IMR-90 (cell line): ENCODE data around the gene UGT1A10. TPM values are rescaled to one million over a fixed set of nuclear protein-coding genes. Genes with fewer than 3 reads are reported as not detected.

Source experiments
- ATAC-seq: fragments of 200-7000 bp; cut with Tn5 transposase; 2 replicates; pipeline ENCODE4 v1.9.1; 2020; ENCODE audit warnings: low read depth, mild to moderate bottlenecking, moderate library complexity
- BruUV-seq: library from RNA; stranded (reverse); fragments of 400-500 nt; replicated peaks from 2 replicates; lab custom pipeline; 2021; lab: Mats Ljungman, UMichigan
- CTCF ChIA-PET: fragments of 300-600 bp; formaldehyde crosslinking; extraction: SDS; loops from one replicate; lab custom pipeline; 2021; ENCODE audit warnings: antibody characterized with exemption; lab: Yijun Ruan, JAX
- POLR2A ChIA-PET: fragments of 300-600 bp; sonication (Branson Sonifier 250); formaldehyde crosslinking; loops from one replicate; lab custom pipeline; 2022; ENCODE audit warnings: antibody characterized with exemption; ENCODE audit not compliant: unreplicated experiment; lab: Charles Lee
- DNase-seq: peaks from one replicate; pipeline ENCODE4 v3.0.0; 2013
- H2AFZ ChIP-seq: replicated peaks from 2 replicates; pipeline ENCODE3; 2013; ENCODE audit warnings: low read length, mild to moderate bottlenecking; ENCODE audit not compliant: poor library complexity
- H2AK5ac ChIP-seq: 2 replicates; pipeline ENCODE4 v1.6.1; 2013; ENCODE audit warnings: low read depth, low read length, inconsistent platforms
- H2AK9ac ChIP-seq: replicated peaks from 2 replicates; pipeline ENCODE3; 2013; ENCODE audit warnings: mild to moderate bottlenecking, low read depth, low read length, moderate library complexity; ENCODE audit not compliant: poor library complexity
- H2BK120ac ChIP-seq: 2 replicates; pipeline ENCODE4 v1.6.1; 2013; ENCODE audit warnings: low read depth, low read length, inconsistent platforms
- H2BK15ac ChIP-seq: 3 replicates; pipeline ENCODE4 v1.6.1; 2013; ENCODE audit warnings: low read depth, low read length, inconsistent platforms
- H2BK20ac ChIP-seq: 2 replicates; pipeline ENCODE4 v1.6.1; 2013; ENCODE audit warnings: low read depth, mild to moderate bottlenecking, inconsistent platforms, low read length, moderate library complexity
- H2BK5ac ChIP-seq: 2 replicates; pipeline ENCODE4 v1.6.1; 2013; ENCODE audit warnings: mild to moderate bottlenecking, low read depth, low read length, inconsistent platforms; ENCODE audit not compliant: poor library complexity, severe bottlenecking
- H3K14ac ChIP-seq: replicated peaks from 2 replicates; pipeline ENCODE4 v1.6.1; 2013; ENCODE audit warnings: low read depth, low read length, inconsistent platforms
- H3K18ac ChIP-seq: 2 replicates; pipeline ENCODE4 v1.6.1; 2013; ENCODE audit warnings: low read depth, low read length, control low read depth
- H3K23ac ChIP-seq: 2 replicates; pipeline ENCODE4 v1.6.1; 2013; ENCODE audit warnings: low read depth, low read length, inconsistent platforms
- H3K27ac ChIP-seq: 2 replicates; pipeline ENCODE4 v1.5.1; 2013; ENCODE audit warnings: mild to moderate bottlenecking, control low read depth, low read length; ENCODE audit not compliant: insufficient read depth
- H3K27me3 ChIP-seq: 2 replicates; pipeline ENCODE4 v1.6.1; 2013; ENCODE audit warnings: low read length; ENCODE audit not compliant: control insufficient read depth, insufficient read depth
- H3K36me3 ChIP-seq: 2 replicates; pipeline ENCODE4 v1.6.1; 2013; ENCODE audit warnings: low read length, mixed read lengths; ENCODE audit not compliant: control insufficient read depth, insufficient read depth
- H3K4ac ChIP-seq: 2 replicates; pipeline ENCODE4 v1.6.1; 2013; ENCODE audit warnings: low read depth, low read length, inconsistent platforms
- H3K4me1 ChIP-seq: 2 replicates; pipeline ENCODE4 v1.6.1; 2013; ENCODE audit warnings: low read length, mixed read lengths; ENCODE audit not compliant: control insufficient read depth, insufficient read depth
- H3K4me2 ChIP-seq: 2 replicates; pipeline ENCODE4 v1.6.1; 2013; ENCODE audit warnings: low read depth, mild to moderate bottlenecking, control low read depth, low read length, moderate library complexity
- H3K4me3 ChIP-seq: 2 replicates; pipeline ENCODE4 v1.5.1; 2013; ENCODE audit warnings: low read depth, mild to moderate bottlenecking, control low read depth, low read length, moderate library complexity; ENCODE audit not compliant: insufficient read depth
- H3K56ac ChIP-seq: 2 replicates; pipeline ENCODE4 v1.6.1; 2013; ENCODE audit warnings: low read length, inconsistent platforms; ENCODE audit not compliant: insufficient read depth; ENCODE audit errors: extremely low read depth
- H3K79me1 ChIP-seq, 2 experiments: 2 replicates each; pipeline ENCODE4 v1.6.1; 2013; ENCODE audit warnings: low read length in 2 of 2, inconsistent platforms in 1 of 2, low read depth in 1 of 2
- H3K9ac ChIP-seq: 2 replicates; pipeline ENCODE4 v1.6.1; 2013; ENCODE audit warnings: low read depth, low read length, control low read depth
- H3K9me1 ChIP-seq: 2 replicates; pipeline ENCODE4 v1.6.1; 2013; ENCODE audit warnings: low read length, inconsistent platforms; ENCODE audit not compliant: insufficient read depth
- H3K9me3 ChIP-seq: 2 replicates; pipeline ENCODE4 v1.6.1; 2013; ENCODE audit warnings: low read length; ENCODE audit not compliant: control insufficient read depth, insufficient read depth
- H4K20me1 ChIP-seq: 2 replicates; pipeline ENCODE4 v1.6.1; 2013; ENCODE audit warnings: low read length, inconsistent platforms; ENCODE audit not compliant: insufficient read depth
- H4K5ac ChIP-seq: 2 replicates; pipeline ENCODE4 v1.6.1; 2013; ENCODE audit warnings: mild to moderate bottlenecking, low read depth, low read length, control low read depth
- H4K8ac ChIP-seq, 2 experiments: 2 replicates each; pipeline ENCODE4 v1.6.1; 2013; ENCODE audit warnings: low read depth in 2 of 2, low read length in 2 of 2, control low read depth in 1 of 2, inconsistent platforms in 1 of 2
- H4K91ac ChIP-seq: 2 replicates; pipeline ENCODE4 v1.6.1; 2013; ENCODE audit warnings: low read depth, low read length, inconsistent platforms; ENCODE audit not compliant: insufficient read depth
- BHLHE40 ChIP-seq: fragments of 150-350 bp; IDR thresholded peaks from 2 replicates; pipeline ENCODE4 v1.6.1; 2016; ENCODE audit warnings: mild to moderate bottlenecking, low read depth, low read length
- CEBPB ChIP-seq: IDR thresholded peaks from 2 replicates; pipeline ENCODE4 v1.6.1; 2012; ENCODE audit warnings: low read depth, low read length, improper control_type of control experiment
- CHD1 ChIP-seq: IDR thresholded peaks from 2 replicates; pipeline ENCODE4 v1.6.1; 2012; ENCODE audit warnings: low read depth, low read length, improper control_type of control experiment
- FOS ChIP-seq: fragments of 150-350 bp; IDR thresholded peaks from 2 replicates; pipeline ENCODE4 v1.6.1; 2016; ENCODE audit warnings: low read depth, low read length
- MAFK ChIP-seq: IDR thresholded peaks from 2 replicates; pipeline ENCODE4 v1.6.1; 2012; ENCODE audit warnings: low read depth, low read length, improper control_type of control experiment
- MAZ ChIP-seq: IDR thresholded peaks from 2 replicates; pipeline ENCODE4 v1.6.1; 2012; ENCODE audit warnings: low read depth, mild to moderate bottlenecking, low read length, improper control_type of control experiment, moderate library complexity, borderline replicate concordance
- MXI1 ChIP-seq: IDR thresholded peaks from 2 replicates; pipeline ENCODE4 v1.6.1; 2012; ENCODE audit warnings: low read depth, mild to moderate bottlenecking, low read length, moderate library complexity, borderline replicate concordance
- NFE2L2 ChIP-seq: fragments of 150-350 bp; IDR thresholded peaks from 2 replicates; pipeline ENCODE4 v1.6.1; 2016; ENCODE audit warnings: low read depth, mild to moderate bottlenecking, low read length
- POLR2A ChIP-seq: IDR thresholded peaks from 2 replicates; pipeline ENCODE4 v1.6.1; 2012; ENCODE audit warnings: mild to moderate bottlenecking, low read depth, low read length
- RAD21 ChIP-seq: IDR thresholded peaks from 2 replicates; pipeline ENCODE4 v1.6.1; 2012; ENCODE audit warnings: low read length, improper control_type of control experiment
- RCOR1 ChIP-seq: IDR thresholded peaks from 2 replicates; pipeline ENCODE4 v1.6.1; 2012; ENCODE audit warnings: mild to moderate bottlenecking, low read length, improper control_type of control experiment; ENCODE audit not compliant: insufficient replicate concordance
- RFX5 ChIP-seq: IDR thresholded peaks from 2 replicates; pipeline ENCODE4 v1.8.0; 2012; ENCODE audit warnings: low read depth, mild to moderate bottlenecking, low read length, moderate library complexity
- USF2 ChIP-seq: fragments of 150-350 bp; IDR thresholded peaks from 2 replicates; pipeline ENCODE4 v1.6.1; 2017; ENCODE audit warnings: mild to moderate bottlenecking, antibody characterized with exemption, low read length, low read depth
- WGBS, 2 experiments: methylation state at CpG; one replicate each; pipeline versions ENCODE4 v1.1.5 to v1.1.7; 2013; ENCODE audit warnings: missing lambda C conversion rate in 2 of 2; ENCODE audit not compliant: insufficient read length in 1 of 2; ENCODE audit errors: extremely low coverage in 2 of 2; 5-methylcytosine and 5-hydroxymethylcytosine counted together
- dilution Hi-C: fragments of 300-500 bp; cut with HindIII; formaldehyde crosslinking; loops from one replicate; pipeline ENCODE4 v1.14.3; 2018; ENCODE audit warnings: low sequenced_read_pairs; ENCODE audit not compliant: unreplicated experiment
- in situ Hi-C: fragments of 300-500 bp; cut with MboI; formaldehyde crosslinking; loops from 3 replicates; pipeline ENCODE4 v1.14.3; 2019; ENCODE audit warnings: low sequenced_read_pairs, inconsistent platforms, mixed read lengths
- intact Hi-C: fragments of 100-400 bp; cut with micrococcal nuclease; formaldehyde crosslinking; loops from 2 replicates; pipeline ENCODE4 v1.10.0; 2022
- polyA plus RNA-seq, 3 experiments: library from polyadenylated mRNA; depleted of rRNA; stranded (reverse); fragments of >200 nt; gene quantifications; 2 replicates each; pipeline ENCODE4 v1.2.3, GENCODE V29; 2012; ENCODE audit warnings: low replicate concordance in 1 of 3
- total RNA-seq: library from RNA; depleted of rRNA; stranded (reverse); fragments of >200 nt; gene quantifications from 2 replicates; pipeline ENCODE4 v1.2.3, GENCODE V29; 2012

UGT1A10 gene
- total and polyA plus RNA-seq, 2 of the 4 experiments (the other 2 are of a cell fraction): not detected

GRCh38 chr2:233816771-233817170 lies 180.5 kb downstream of the UGT1A10 start:
- Histone ChIP-seq H2BK120ac (no peak overlapping the region), H3K23ac (no peak overlapping the region), H2AFZ (no peak overlapping the region), H2BK15ac (no peak overlapping the region), H3K36me3 (no peaks in the 10 kb centered on the region), H4K20me1 (no peaks in the 10 kb centered on the region), H3K4ac (no peak overlapping the region), H3K14ac (no peak overlapping the region), H3K27ac (no peak overlapping the region), H2AK9ac (no peak overlapping the region), H3K4me2 (no peak overlapping the region), H2BK20ac (no peak overlapping the region), H4K91ac (no peak overlapping the region), H2AK5ac (no peak overlapping the region), H3K9me1 (no peaks in the 10 kb centered on the region), H3K4me3 (no peak overlapping the region), H3K79me1 (no peaks in the 10 kb centered on the region), H3K18ac (no peak overlapping the region), H2BK5ac (no peak overlapping the region), H3K9ac (no peak overlapping the region), H3K27me3 (peaks cover 7% of the 10 kb centered on the region; the same call in 1 of the 2 replicates), H3K56ac (no peak overlapping the region), H4K5ac (no peak overlapping the region), H3K4me1 (no peaks in the 10 kb centered on the region), H3K9me3 (no peaks in the 10 kb centered on the region), H4K8ac (no peak overlapping the region)
- DNase-seq: no peak
- no TSS peak for BruUV-seq
- intact Hi-C loops (no loop called here), in situ Hi-C loops (no loop called here), dilution Hi-C loops (no loop called here)
- no peak for ATAC-seq
- ChIA-PET CTCF (no interaction called here), POLR2A (no interaction called here)
- WGBS, 2 experiments: no CpG with 5 or more reads among the region's 4 CpGs
- no peak for TF ChIP-seq MXI1
- no peak for TF ChIP-seq FOS
- no peak for TF ChIP-seq BHLHE40
- no peak for TF ChIP-seq RCOR1
- no peak for TF ChIP-seq CHD1
- no peak for TF ChIP-seq RFX5
- TF ChIP-seq MAFK: no peak
- TF ChIP-seq RAD21: no peak
- no peak for TF ChIP-seq USF2
- no peak for TF ChIP-seq MAZ
- TF ChIP-seq POLR2A: no peak
- TF ChIP-seq CEBPB: no peak
- no peak for TF ChIP-seq NFE2L2
